ENCODE measurements around the gene KANSL1. TPM values are rescaled to one million over a fixed set of nuclear protein-coding genes. Genes with fewer than 3 reads are reported as not detected.

The KANSL1 gene
- total and polyA plus RNA-seq, 12 donors, result 23.2 to 81.2 (median 58.0) TPM

DNA sequence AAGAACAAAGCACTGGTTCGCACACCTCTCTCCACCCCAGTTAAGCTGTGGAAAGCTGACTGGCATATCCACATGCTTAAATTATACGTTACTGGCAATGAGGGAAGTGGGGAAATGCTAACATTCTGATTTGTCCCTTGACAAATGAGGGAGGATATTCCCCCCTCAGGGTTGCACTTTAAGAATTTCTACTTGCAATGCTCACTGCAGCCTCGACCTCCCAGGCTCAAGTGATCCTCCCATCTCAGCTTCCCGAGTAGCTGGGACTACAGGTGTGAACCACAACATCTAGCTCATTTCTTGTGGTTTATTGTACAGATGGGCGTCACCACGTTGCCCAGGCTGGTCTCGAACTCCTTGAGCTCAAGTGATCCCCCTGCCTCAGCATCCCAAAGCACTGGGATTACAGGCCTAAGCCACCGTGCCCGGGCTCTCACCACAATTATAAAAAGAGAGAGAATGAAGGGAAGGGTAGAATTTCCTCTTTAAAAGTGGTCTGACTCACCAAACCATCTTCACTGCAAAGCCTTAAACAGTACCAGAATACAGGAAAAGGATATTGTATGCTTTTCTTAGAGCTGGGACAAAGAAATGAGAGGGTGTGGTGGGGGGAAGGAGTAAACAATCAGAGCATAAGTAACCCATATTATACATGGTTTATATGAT is 38.9 kb downstream of the KANSL1 start:
- Histone ChIP-seq H3K27me3 (no peaks in the 10 kb centered on the region), H3K4me3 (no peak overlapping the region), H3K27ac (no peak overlapping the region), H3K36me3 (replicated peaks in 1 of 2) (no peaks in the 10 kb centered on the region), H3K9me3 (replicated peaks in 1 of 3) (no peaks in the 10 kb centered on the region), H3K4me1 (replicated peaks in 1 of 2) (peaks cover 32 to 92% of the 10 kb centered on the region in 2 donors)
- TF ChIP-seq POLR2A (IDR thresholded peaks at IDR 0.05), result no peak
- TF ChIP-seq, protein P1, sequence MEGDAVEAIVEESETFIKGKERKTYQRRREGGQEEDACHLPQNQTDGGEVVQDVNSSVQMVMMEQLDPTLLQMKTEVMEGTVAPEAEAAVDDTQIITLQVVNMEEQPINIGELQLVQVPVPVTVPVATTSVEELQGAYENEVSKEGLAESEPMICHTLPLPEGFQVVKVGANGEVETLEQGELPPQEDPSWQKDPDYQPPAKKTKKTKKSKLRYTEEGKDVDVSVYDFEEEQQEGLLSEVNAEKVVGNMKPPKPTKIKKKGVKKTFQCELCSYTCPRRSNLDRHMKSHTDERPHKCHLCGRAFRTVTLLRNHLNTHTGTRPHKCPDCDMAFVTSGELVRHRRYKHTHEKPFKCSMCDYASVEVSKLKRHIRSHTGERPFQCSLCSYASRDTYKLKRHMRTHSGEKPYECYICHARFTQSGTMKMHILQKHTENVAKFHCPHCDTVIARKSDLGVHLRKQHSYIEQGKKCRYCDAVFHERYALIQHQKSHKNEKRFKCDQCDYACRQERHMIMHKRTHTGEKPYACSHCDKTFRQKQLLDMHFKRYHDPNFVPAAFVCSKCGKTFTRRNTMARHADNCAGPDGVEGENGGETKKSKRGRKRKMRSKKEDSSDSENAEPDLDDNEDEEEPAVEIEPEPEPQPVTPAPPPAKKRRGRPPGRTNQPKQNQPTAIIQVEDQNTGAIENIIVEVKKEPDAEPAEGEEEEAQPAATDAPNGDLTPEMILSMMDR (IDR thresholded peaks at IDR 0.05), result no peak
- intact Hi-C loops (cut with DNase I), result no loop called here
- 74 to 76% (median 75%) methylated on average over 9 of the region's 9 CpGs for WGBS, 4 donors
- no peak for DNase-seq

DNA sequence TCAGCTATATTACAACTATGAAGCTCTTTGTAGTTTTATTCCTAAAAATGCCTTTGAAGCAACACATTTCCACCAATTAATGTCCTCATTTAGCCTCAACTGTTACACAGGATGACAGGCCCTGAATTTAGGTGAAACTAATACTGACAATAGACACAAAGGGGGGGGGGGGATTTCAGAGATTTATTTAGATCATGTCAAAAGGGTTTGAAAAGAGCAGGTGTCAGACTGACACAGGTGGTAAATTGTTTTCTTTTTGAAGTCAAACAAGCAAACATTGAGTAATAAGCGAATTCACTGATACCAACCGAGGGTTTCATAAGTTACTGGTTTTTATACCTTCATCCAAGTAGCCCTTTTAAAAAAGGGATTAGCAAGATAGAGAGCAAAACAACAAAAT is 40.8 kb downstream of the KANSL1 start:
- H3K27me3 ChIP-seq, result no peaks in the 10 kb centered on the region
- intact Hi-C loops (cut with DNase I), result loop anchor here in 1 of 2 donors (2.0 kb wide), 1 partner anchor 16 kb away; no protein-coding TSS in a partner anchor
- peaks cover 17 to 85% of the 10 kb centered on the region in 2 donors for H3K4me1 ChIP-seq (replicated peaks in 1 of 2)
- 64 to 76% (median 69%) methylated on average over 2 of the region's 2 CpGs for WGBS, 4 donors
- H3K36me3 ChIP-seq (replicated peaks in 1 of 2), result no peaks in the 10 kb centered on the region
- H3K4me3 ChIP-seq, result no peak overlapping the region
- no peak for DNase-seq
- no peak for TF ChIP-seq POLR2A (IDR thresholded peaks at IDR 0.05)
- TF ChIP-seq, protein P1 (IDR thresholded peaks at IDR 0.05), result no peak
- no peaks in the 10 kb centered on the region for H3K9me3 ChIP-seq (replicated peaks in 1 of 3)
- H3K27ac ChIP-seq, result no peak overlapping the region

DNA sequence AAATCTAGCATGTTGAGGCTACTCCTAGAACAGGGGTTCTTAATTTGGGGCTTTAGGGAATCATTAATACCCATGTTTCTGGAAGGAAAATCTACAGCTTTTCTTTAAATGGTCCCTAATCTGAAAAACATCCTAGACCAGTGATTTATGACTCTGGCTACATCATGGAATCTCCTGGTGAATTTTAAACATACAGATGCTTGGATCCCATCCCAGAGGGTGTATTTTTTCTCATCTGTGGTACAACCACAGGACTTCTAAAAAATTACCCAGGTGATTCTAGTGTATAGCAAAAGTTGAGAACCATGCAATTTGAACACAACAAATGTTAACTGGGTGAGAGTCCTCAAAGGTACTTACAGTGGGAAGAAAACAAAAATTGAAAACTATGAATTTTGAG is 41.5 kb downstream of the KANSL1 start:
- H3K4me3 ChIP-seq, result no peak overlapping the region
- no peak for TF ChIP-seq POLR2A (IDR thresholded peaks at IDR 0.05)
- TF ChIP-seq, protein P1 (IDR thresholded peaks at IDR 0.05), result no peak
- no peaks in the 10 kb centered on the region for H3K27me3 ChIP-seq
- no peaks in the 10 kb centered on the region for H3K36me3 ChIP-seq (replicated peaks in 1 of 2)
- H3K9me3 ChIP-seq (replicated peaks in 1 of 3), result no peaks in the 10 kb centered on the region
- no peak for DNase-seq
- H3K4me1 ChIP-seq (replicated peaks in 1 of 2), result peaks cover 11 to 85% of the 10 kb centered on the region in 2 donors
- intact Hi-C loops (cut with DNase I), result loop anchor here in 1 of 2 donors (2.0 kb wide), 1 partner anchor 15 kb away; no protein-coding TSS in a partner anchor
- no peak overlapping the region for H3K27ac ChIP-seq

DNA sequence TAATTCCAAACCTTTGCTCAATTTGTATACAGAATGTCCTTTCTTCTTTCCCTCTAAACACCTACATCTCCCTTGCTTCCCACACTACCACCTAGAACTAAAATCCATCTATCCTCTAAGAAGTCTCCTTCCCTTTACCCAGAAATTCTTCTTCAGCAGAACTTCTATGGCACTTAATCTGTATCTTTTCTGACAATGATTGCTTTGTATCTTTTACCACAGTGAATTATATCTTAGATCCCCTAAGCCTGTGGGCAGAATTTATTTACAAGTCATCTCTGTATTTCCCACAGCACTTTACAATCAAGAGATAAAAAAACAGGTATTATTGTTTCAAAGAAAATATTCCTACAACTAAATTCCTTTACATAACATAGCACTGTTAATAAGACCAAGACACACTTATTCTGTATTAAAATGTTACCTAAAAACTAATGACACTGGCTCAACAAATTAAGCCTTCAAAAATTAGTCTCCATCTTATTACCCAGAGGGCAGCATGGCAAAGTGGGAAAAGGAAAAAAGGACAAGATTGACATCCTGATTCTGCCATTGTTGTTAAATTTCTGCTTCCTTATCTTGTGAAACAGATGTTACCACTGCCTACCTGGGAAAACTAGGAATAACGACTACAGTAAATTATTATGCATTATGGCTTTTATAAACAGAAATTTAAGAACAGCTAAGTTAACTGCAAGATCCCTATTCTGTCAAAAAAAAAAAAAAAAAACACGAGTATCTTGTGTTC is 42.8 kb downstream of the KANSL1 start:
- Histone ChIP-seq H3K27ac (no peak overlapping the region), H3K27me3 (no peaks in the 10 kb centered on the region), H3K4me1 (replicated peaks in 1 of 2) (peaks cover 8 to 82% of the 10 kb centered on the region in 2 donors), H3K4me3 (no peak overlapping the region), H3K36me3 (replicated peaks in 1 of 2) (no peaks in the 10 kb centered on the region), H3K9me3 (replicated peaks in 1 of 3) (no peaks in the 10 kb centered on the region)
- 35 to 49% (median 40%) methylated on average over 2 of the region's 2 CpGs for WGBS, 4 donors
- TF ChIP-seq, protein P1 (IDR thresholded peaks at IDR 0.05), result no peak
- no peak for TF ChIP-seq POLR2A (IDR thresholded peaks at IDR 0.05)
- intact Hi-C loops (cut with DNase I), result no loop called here
- DNase-seq, result no peak
